Endothelial cell of umbilical vein (primary cell): ENCODE data around the gene MON1A. TPM values are rescaled to one million over a fixed set of nuclear protein-coding genes. Genes with fewer than 3 reads are reported as not detected.

Source experiments
- BruUV-seq: library from RNA; stranded (reverse); fragments of 400-500 nt; replicated peaks from 2 replicates; lab custom pipeline; 2021; lab: Mats Ljungman, UMichigan
- CTCF ChIA-PET: fragments of 300-600, 350-600 bp; sonication (Branson Sonifier 250); formaldehyde crosslinking; loops from one replicate; lab custom pipeline; 2021; ENCODE audit warnings: antibody characterized with exemption, inconsistent platforms; lab: Charles Lee
- POLR2A ChIA-PET: fragments of 300-600, 350-600 bp; sonication (Branson Sonifier 250); formaldehyde crosslinking; loops from one replicate; lab custom pipeline; 2021; ENCODE audit warnings: antibody characterized with exemption, inconsistent platforms; lab: Charles Lee
- DNase-seq: peaks from one replicate; pipeline ENCODE4 v3.0.0-alpha.2; 2011; ENCODE audit warnings: low read depth, low spot score
- FAIRE-seq: peaks from 2 replicates; lab custom pipeline; 2011; peaks lifted over from hg19 to GRCh38; lab: Jason Lieb, UNC
- H2AFZ ChIP-seq: 2 replicates; pipeline ENCODE4 v1.6.0; 2012; ENCODE audit warnings: low read depth, low read length, control low read depth, inconsistent platforms
- H3K27ac ChIP-seq: 2 replicates; pipeline ENCODE4 v1.5.1; 2011; ENCODE audit warnings: low read depth, mild to moderate bottlenecking, control low read depth, low read length, moderate library complexity; ENCODE audit not compliant: insufficient read depth
- H3K27me3 ChIP-seq, 2 experiments: 2 replicates each; pipeline versions ENCODE4 v1.6.0 to v1.6.1; 2011; ENCODE audit warnings: low read length in 2 of 2, mixed read lengths in 1 of 2; ENCODE audit not compliant: control insufficient read depth in 2 of 2, insufficient read depth in 2 of 2
- H3K36me3 ChIP-seq, 2 experiments: 2 replicates in 1 of 2; 3 replicates in 1 of 2; pipeline ENCODE4 v1.5.1; 2011; ENCODE audit warnings: low read length in 2 of 2, mild to moderate bottlenecking in 1 of 2, moderate library complexity in 1 of 2; ENCODE audit not compliant: control insufficient read depth in 2 of 2, insufficient read depth in 2 of 2; ENCODE audit errors: extremely low read depth in 1 of 2
- H3K4me1 ChIP-seq: 3 replicates; pipeline ENCODE4 v1.5.1; 2011; ENCODE audit warnings: mild to moderate bottlenecking, low read length; ENCODE audit not compliant: control insufficient read depth, insufficient read depth; ENCODE audit errors: extremely low read depth
- H3K4me2 ChIP-seq: 2 replicates; pipeline ENCODE4 v1.6.1; 2011; ENCODE audit warnings: low read length, control low read depth, mixed read lengths; ENCODE audit not compliant: insufficient read depth
- H3K4me3 ChIP-seq, 3 experiments: fragments of 200-600 bp in 1 of 3; sonication (generic), shearing (Covaris generic) in 1 of 3; replicated peaks in 1 of 3; 2 replicates each; pipeline ENCODE4 v1.5.1; 2011 to 2016; ENCODE audit warnings: control low read depth in 3 of 3, low read length in 3 of 3, mild to moderate bottlenecking in 2 of 3, inconsistent platforms in 1 of 3, low read depth in 1 of 3, moderate library complexity in 1 of 3; ENCODE audit not compliant: insufficient read depth in 1 of 3
- H3K79me2 ChIP-seq: 2 replicates; pipeline ENCODE4 v1.6.0; 2012; ENCODE audit warnings: low read length, inconsistent platforms; ENCODE audit not compliant: control insufficient read depth, insufficient read depth
- H3K9ac ChIP-seq: replicated peaks from 2 replicates; pipeline ENCODE3; 2011; ENCODE audit warnings: low read length, control low read depth; ENCODE audit not compliant: insufficient read depth; ENCODE audit errors: extremely low read depth
- H3K9me1 ChIP-seq: replicated peaks from 3 replicates; pipeline ENCODE4 v1.6.0; 2011; ENCODE audit warnings: mild to moderate bottlenecking, low read length; ENCODE audit not compliant: control insufficient read depth, insufficient read depth; ENCODE audit errors: extremely low read depth
- H3K9me3 ChIP-seq: replicated peaks from 2 replicates; pipeline ENCODE4 v1.5.1; 2012; ENCODE audit warnings: low read length, inconsistent platforms; ENCODE audit not compliant: control insufficient read depth, insufficient read depth
- H4K20me1 ChIP-seq: replicated peaks from 2 replicates; pipeline ENCODE3; 2011; ENCODE audit warnings: mild to moderate bottlenecking, low read length; ENCODE audit not compliant: control insufficient read depth, insufficient read depth; ENCODE audit errors: extremely low read depth
- EZH2 ChIP-seq: IDR thresholded peaks from 2 replicates; pipeline ENCODE4 v1.6.1; 2012; ENCODE audit warnings: borderline replicate concordance, low read depth, mild to moderate bottlenecking, moderate library complexity, low read length, inconsistent platforms; ENCODE audit not compliant: severe bottlenecking
- FOS ChIP-seq: IDR thresholded peaks from 2 replicates; pipeline ENCODE4 v1.6.1; 2011; ENCODE audit warnings: mild to moderate bottlenecking, low read length, moderate library complexity, borderline replicate concordance; ENCODE audit not compliant: insufficient read depth
- GATA2 ChIP-seq: IDR thresholded peaks from 2 replicates; pipeline ENCODE4 v1.7.0; 2011; ENCODE audit warnings: low read depth, mild to moderate bottlenecking, moderate library complexity, mixed read lengths, low read length; ENCODE audit not compliant: insufficient read length, insufficient read depth
- JUN ChIP-seq: IDR thresholded peaks from 2 replicates; pipeline ENCODE4 v1.6.1; 2011; ENCODE audit warnings: borderline replicate concordance, low read depth; ENCODE audit not compliant: insufficient read length, insufficient read depth
- MYC ChIP-seq: IDR thresholded peaks from one replicate; pipeline ENCODE4 v1.6.1; 2011; ENCODE audit warnings: mild to moderate bottlenecking, low read depth, low read length
- POLR2A ChIP-seq: IDR thresholded peaks from 2 replicates; pipeline ENCODE4 v1.6.1; 2012; ENCODE audit warnings: low read depth, mild to moderate bottlenecking, control low read depth, low read length
- POLR2AphosphoS5 ChIP-seq: IDR thresholded peaks from 2 replicates; pipeline ENCODE4 v1.6.1; 2012; ENCODE audit warnings: low read depth, mild to moderate bottlenecking, control low read depth, low read length, moderate library complexity; ENCODE audit not compliant: insufficient read depth
- dilution Hi-C: fragments of 300-500 bp; cut with MboI; formaldehyde crosslinking; loops from one replicate; pipeline ENCODE4 v1.15.0; 2019; ENCODE audit warnings: low sequenced_read_pairs; ENCODE audit not compliant: extremely low pct_ligation_motif_present
- intact Hi-C: fragments of 100-400 bp; cut with micrococcal nuclease; formaldehyde crosslinking; loops from one replicate; pipeline ENCODE4 v1.10.0; 2022
- polyA plus RNA-seq, 4 experiments: library from polyadenylated mRNA; depleted of rRNA in 3 of 4; stranded (reverse) in 3 of 4; unstranded in 1 of 4; fragments of >200 nt; gene quantifications; 2 replicates each; pipeline versions ENCODE4 v1.2.1 to v1.2.3, GENCODE V29; 2011 to 2012; ENCODE audit warnings: missing spikeins in 1 of 4
- total RNA-seq: library from RNA; stranded (reverse); gene quantifications from 2 replicates; pipeline ENCODE4 v1.2.3, GENCODE V29; 2021
- TF ChIP-seq, protein P1 (sequence below): IDR thresholded peaks from 2 replicates; pipeline ENCODE4 v1.6.1; 2011; ENCODE audit not compliant: insufficient read depth, insufficient read length
- TF ChIP-seq, protein P2 (sequence below), 2 donors: IDR thresholded peaks; 1 replicate in 1 of 2; 2 replicates in 1 of 2; pipeline ENCODE4 v1.5.1; 2011; ENCODE audit warnings: low read length in 2 of 2, mild to moderate bottlenecking in 2 of 2, moderate library complexity in 2 of 2, control low read depth in 1 of 2, inconsistent platforms in 1 of 2, low read depth in 1 of 2; ENCODE audit not compliant: insufficient read depth in 1 of 2; ENCODE audit errors: extremely low read depth in 1 of 2

MON1A gene
- total and polyA plus RNA-seq, 2 donors (not counting 3 experiments of a cell fraction or from before 2014, with no cell fraction given): 17.5 to 31.1 TPM

DNA sequence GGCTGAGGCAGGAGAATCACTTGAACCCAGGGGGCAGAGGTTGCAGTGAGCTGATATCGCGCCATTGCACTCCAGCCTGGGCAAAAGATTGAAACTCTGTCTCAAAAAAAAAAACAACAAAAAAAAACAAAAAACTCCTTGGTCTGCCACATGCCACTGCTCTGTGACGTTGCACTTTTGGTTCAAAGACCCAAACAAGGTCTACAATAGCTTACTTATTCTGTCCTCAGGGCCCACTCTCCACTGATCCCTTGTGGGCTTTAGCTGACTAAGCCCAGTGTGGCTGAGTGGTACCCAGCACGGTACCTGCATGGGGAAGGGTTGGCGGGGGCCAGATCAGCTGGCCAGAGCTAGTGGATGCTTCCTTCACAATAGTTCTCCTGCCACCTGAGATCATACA is 1.8 kb downstream of the MON1A start:
- dilution Hi-C loops: no loop called here
- Histone ChIP-seq H4K20me1 (no peaks in the 10 kb centered on the region), H2AFZ (no peak overlapping the region), H3K27ac (no peak overlapping the region), H3K79me2 (peaks cover 6% of the 10 kb centered on the region), H3K9ac (no peak overlapping the region), H3K4me3 (no peak overlapping the region), H3K4me1 (peaks cover 5% of the 10 kb centered on the region), H3K36me3 (no peaks in the 10 kb centered on the region), H3K4me2 (no peak overlapping the region), H3K27me3 (no peaks in the 10 kb centered on the region), H3K9me3 (no peaks in the 10 kb centered on the region), H3K9me1 (no peaks in the 10 kb centered on the region)
- DNase-seq (no peak), FAIRE-seq (no peak)
- intact Hi-C loops: no loop called here
- TF ChIP-seq EZH2 (no peak), POLR2AphosphoS5 (no peak), FOS (no peak), JUN (no peak), MYC (no peak), GATA2 (no peak), POLR2A (no peak)
- TF ChIP-seq, protein P1, sequence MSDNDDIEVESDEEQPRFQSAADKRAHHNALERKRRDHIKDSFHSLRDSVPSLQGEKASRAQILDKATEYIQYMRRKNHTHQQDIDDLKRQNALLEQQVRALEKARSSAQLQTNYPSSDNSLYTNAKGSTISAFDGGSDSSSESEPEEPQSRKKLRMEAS: no peak
- TF ChIP-seq, protein P2, sequence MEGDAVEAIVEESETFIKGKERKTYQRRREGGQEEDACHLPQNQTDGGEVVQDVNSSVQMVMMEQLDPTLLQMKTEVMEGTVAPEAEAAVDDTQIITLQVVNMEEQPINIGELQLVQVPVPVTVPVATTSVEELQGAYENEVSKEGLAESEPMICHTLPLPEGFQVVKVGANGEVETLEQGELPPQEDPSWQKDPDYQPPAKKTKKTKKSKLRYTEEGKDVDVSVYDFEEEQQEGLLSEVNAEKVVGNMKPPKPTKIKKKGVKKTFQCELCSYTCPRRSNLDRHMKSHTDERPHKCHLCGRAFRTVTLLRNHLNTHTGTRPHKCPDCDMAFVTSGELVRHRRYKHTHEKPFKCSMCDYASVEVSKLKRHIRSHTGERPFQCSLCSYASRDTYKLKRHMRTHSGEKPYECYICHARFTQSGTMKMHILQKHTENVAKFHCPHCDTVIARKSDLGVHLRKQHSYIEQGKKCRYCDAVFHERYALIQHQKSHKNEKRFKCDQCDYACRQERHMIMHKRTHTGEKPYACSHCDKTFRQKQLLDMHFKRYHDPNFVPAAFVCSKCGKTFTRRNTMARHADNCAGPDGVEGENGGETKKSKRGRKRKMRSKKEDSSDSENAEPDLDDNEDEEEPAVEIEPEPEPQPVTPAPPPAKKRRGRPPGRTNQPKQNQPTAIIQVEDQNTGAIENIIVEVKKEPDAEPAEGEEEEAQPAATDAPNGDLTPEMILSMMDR (IDR thresholded peaks at IDR 0.05; ENCODE audit: extremely low read depth in 1 of 2, insufficient read depth in 1 of 2, low read depth in 1 of 2, low read length in 2 of 2): no peak
- BruUV-seq: no TSS peak
- CTCF ChIA-PET: no interaction called here
- POLR2A ChIA-PET: no interaction called here
